Fibroblast of upper back skin (primary cell): ENCODE data around the gene MAP1B.
"Not testable (repeated sequence)": the region's sequence is repeated elsewhere in the genome, so short reads cannot be mapped to it uniquely, and the experiment has no call there.

Experiments used
- DNase-seq: peaks from one replicate; pipeline ENCODE4 v3.0.0-alpha.2; 2013

The MAP1B gene

DNA sequence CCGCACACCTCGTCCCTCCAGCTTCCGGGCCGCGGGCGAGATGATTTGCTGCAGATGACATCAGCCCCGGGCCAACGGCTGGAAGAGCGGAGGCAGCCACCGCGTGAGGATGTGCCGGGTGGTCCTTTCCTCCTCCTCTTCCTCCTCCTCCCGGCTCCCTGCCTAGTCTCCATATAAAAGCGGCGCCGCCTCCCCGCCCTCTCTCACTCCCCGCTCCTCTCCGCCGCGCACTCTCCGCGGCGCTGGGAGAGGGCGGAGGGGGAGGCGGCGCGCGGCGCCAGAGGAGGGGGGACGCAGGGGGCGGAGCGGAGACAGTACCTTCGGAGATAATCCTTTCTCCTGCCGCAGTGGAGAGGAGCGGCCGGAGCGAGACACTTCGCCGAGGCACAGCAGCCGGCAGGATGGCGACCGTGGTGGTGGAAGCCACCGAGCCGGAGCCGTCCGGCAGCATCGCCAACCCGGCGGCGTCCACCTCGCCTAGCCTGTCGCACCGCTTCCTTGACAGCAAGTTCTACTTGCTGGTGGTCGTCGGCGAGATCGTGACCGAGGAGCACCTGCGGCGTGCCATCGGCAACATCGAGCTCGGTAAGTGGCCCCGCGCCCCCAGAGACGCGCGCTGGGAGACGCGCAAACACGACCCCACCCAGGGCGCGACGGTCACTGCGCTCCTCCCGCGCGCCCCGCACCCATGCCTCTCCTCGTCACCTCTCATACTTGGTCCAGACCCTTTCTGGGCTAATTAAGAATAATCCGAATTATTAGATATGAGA lies at the start of gene MAP1B:
Gene MAP1B (plus strand): TSS at position 345 of the 770 bp plus-strand sequence. CDS start 57 bp downstream, at position 402.
- peak; percentile 85 for DNase-seq

- no peak for DNase-seq
These were observed 49.5 kb upstream of the MAP1B start for GRCh38 chr5:72057816-72058215.

DNA sequence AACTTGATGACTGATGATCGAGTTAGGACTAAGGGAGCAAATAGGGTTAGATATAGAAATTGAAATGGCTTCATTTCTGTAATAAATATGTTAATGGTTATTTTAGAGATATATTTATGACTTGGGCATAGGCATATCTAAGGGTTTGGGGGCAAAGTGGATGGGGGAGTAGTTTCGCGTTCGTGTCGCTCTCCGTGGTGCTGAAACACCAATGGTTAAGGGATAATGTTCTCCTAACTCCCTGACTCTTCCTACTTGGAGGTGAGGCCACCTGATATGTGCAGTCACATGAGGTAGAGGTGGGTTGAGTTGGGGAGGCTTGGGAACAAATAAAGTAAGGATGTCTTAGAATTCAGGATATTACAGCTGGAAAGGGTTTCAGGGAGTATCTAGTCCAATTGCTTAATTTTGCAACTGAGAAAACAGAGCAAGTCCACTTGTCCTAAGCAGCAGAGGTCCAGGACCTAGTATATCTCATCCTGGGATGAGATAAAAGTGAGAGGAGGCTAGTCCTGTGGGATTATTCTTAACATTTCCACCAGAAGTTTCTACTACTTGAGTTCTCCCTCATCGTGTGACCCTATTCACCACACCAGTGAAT lies 44.0 kb upstream of the MAP1B start:
- DNase-seq = peak; percentile 46

- DNase-seq = no peak
These were observed 42.3 kb upstream of the MAP1B start for GRCh38 chr5:72064801-72065570.

DNA sequence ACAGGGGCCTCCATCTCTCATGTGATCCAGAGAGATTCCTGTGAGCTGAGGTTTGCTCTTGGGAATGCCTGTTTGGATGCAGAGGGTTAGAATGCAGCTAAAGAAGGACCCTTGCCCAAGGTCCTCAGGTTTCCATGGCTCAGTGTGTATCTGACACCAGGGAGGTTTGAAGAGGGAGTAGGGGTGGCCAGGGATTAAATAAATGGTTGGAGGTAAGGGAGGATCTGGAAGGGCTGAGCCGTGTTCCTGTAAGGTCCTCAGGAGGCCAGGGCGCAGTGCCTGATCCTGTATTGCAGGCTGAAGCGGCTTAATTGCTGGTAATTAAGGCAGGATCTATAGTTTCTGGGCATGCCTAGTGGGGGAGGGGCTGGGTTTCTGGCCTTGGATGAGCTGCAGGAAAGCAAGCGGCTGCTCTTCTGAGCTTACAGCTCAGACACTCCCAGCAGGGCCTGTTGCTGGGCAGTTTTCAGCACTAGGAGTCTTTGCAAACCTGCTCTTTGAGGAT lies 41.5 kb upstream of the MAP1B start:
- DNase-seq = peak; percentile 52

- peak; percentile 94 for DNase-seq
These were observed 40.6 kb upstream of the MAP1B start for GRCh38 chr5:72066705-72067107.

DNA sequence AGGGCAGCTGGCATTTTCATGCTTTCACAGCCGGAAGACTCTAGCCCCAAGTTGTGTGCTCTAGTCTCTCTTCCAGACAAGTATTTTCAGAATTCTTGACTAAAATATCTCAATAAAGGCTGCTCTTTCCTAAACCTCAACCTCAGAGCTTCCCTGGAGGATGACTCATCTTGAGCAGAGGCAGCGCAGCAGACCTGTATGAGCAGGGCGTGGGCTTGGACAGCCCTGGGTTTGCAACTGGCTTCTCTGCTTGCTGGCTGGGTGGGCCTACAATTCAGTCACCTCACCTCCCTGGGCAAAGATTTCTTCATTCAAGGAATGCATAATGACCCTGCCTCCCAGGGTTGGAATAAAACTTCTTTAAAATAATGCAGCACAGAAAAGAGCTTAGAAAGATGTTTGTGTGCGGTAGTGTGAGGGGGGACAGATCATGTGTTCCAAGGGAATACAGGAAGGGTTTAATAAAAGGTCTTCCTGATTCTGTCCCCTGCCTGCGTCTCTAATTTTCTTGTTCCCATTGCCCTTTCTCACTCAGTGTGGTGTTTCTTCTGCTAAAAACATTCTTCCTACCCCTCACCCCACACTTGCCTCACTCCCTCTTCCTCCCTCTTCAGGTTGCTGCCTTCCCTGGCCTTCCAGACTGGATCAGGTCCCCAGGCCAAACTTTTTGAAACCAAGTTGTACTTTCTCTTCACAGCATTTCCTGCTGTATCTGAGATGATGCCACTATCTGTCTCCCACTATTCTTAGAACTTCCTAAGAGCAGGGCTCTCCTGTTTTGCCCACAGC lies 39.4 kb upstream of the MAP1B start:
- peak; percentile 97 for DNase-seq

DNA sequence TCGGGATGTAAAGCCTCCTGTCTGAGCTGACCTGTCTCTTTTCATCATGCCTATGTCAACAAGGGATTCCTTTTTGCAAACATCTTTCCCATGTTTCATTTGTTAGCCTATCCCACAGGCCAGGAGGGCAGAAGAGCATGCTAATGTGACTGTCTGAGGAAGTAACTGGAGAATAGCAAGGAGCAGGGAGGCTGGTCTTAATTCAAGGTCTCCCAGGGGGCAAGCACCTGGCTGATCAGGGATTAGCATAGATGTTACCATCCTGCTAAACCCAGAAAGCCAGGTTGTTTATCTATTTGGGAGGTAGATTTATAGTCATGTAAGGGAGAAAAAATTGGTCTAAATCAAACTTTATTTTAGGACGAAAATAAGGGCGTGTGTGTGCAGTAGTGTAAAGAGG lies 36.7 kb upstream of the MAP1B start:
- DNase-seq = no peak

DNA sequence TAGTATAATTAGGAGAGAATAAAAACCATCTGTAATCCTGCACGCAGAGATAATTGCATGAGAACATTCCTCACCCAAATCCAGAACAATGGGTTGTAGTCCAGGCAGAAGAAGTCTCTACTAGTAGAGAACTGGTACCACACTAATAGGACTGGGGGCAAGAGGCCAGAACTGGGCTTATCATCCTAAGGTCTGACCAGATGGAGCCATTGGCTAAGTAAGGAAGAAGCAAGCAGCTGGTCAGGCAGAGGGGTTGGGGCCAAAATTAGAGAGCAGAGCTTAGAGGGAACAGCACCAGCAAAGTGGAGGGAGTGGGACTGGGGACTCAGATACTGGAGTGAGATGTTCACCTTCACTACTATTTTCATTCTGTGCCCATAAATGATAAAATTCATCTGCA lies 35.4 kb upstream of the MAP1B start:
- no peak for DNase-seq

DNA sequence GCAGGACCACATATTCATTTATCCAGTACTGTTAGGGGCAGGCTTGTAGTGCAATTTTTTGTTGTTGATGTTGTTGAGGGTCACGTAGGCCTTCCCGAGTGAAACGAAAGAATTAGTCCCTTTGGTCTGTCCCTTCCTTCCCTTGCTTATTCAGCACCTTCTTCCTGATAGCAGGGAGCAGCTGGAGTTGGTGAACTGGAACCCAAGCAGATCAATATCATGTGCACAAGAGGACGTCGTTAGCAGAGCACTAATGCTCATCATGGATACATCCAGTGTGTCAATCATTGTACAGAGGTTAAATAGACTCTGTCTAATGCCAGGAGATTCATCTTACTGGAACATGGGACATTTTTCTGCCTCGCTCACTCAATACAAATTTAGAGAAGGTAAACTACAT lies 33.0 kb upstream of the MAP1B start:
- DNase-seq = no peak

- no peak for DNase-seq
These were observed 31.8 kb upstream of the MAP1B start for GRCh38 chr5:72075461-72075860.

DNA sequence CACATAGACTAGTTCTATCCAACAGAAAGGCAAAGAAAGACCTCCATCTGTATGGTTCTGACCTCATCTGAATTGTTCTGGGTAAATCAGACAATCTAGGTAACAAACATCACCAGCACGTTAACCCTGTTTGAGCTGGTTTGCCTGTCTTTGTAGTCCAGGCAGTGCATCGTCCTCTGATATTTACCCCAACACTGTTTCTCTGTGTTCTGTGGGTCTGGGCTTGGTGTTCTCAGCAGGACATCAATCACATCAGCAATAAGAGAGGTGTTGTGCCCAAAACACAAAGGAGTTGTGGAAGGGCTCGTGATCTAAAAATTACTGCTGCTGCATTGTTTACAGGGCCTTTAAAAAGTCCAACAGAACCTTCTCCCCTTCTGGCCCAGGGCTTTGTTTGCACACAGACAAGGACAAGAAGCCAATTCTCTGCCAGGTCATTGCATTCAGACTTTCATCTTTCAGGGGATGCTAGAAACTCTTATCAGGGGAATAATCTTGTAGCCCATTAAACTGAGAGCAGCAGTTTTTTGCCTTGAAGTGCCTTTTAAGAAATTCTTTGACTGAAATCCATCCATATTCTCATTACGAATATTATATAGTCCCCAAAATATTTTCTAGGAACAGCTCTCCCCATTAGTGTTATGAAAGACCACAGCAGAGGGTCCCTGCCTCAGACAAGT lies 30.5 kb upstream of the MAP1B start:
- no peak for DNase-seq

- no peak for DNase-seq
These were observed 29.9 kb upstream of the MAP1B start for GRCh38 chr5:72077390-72077789.

GRCh38 chr5:72079288-72079687 lies 28.0 kb upstream of the MAP1B start:
- peak; percentile 4 for DNase-seq

DNA sequence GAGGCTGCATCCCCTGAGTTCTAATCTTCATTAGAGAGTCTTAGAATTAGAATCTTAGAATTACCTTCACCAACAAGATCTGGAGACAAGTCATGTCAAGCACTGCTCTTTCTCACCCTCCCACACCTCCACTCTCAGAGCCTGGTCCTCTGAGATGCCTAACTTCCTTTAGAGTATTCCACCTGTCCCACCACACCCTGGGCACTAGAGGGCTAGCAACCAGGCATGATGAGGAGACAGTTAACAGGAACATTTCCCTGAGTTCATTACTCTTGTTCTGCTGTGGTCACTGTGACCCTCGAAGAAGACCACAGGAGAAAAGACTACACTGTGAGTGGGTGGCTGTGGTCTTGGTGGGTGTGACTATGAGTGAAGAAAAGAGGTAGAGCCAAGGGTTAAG lies 25.2 kb upstream of the MAP1B start:
- no peak for DNase-seq

- no peak for DNase-seq
These were observed 22.4 kb upstream of the MAP1B start for GRCh38 chr5:72084876-72085275.

DNA sequence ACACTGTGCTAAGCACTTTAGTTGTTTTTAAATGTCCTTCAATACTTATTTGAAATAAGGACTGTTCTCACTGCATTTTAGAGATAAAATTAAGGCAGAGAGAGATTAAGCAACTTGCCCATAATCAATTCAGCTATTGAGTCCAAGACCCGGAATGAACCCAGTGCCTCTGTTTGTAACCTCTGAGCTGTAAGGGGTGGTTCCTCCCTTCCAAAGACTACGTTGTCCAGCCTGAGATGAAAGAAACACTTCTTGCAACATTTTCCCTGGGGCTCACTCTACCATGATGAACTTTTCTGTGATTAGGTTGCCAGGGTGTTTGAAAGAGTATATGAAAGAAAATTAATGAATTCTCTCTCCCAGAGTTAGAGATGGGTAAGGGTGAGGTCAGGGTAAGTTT lies 22.0 kb upstream of the MAP1B start:
- DNase-seq = no peak

GRCh38 chr5:72089713-72090112 lies 17.6 kb upstream of the MAP1B start:
- DNase-seq = not testable (repeated sequence)

DNA sequence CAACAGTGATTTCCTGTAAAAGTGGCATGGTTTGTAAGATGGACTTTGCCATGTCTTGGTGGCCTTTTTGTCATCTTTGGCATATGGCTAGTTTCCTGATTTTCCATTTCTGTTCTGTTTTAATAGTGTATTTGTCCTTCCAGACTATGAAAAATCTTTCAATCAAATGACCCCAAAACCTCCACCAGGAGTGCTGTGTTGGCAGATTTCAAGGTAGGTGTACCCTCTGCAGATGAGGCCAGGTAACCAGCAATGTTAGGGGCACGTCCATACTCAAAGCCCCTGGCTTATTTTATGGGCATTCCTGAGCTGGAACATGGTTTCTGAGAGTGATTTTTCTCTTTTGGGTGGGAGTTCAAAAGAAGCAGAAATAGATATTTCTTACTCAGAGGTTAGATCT lies 15.2 kb upstream of the MAP1B start:
- DNase-seq = no peak

DNA sequence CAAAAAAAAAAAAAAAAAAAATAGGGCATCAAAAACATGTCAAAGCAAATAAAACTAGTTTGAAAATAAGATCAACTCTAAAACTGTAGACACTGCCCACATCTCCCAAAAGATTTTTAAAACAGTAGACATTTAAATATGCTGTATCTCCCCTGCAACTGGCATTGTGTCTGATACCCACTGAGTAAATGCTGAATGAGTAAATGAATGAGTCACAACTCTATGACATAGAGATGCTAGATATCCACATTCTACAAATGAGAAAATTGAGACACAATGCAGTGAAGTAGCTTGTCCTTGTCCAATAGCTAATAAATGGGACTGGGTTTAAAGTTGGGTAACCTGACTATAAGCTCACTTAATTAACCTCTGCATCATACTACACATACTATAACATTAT lies 14.1 kb upstream of the MAP1B start:
- no peak for DNase-seq

DNA sequence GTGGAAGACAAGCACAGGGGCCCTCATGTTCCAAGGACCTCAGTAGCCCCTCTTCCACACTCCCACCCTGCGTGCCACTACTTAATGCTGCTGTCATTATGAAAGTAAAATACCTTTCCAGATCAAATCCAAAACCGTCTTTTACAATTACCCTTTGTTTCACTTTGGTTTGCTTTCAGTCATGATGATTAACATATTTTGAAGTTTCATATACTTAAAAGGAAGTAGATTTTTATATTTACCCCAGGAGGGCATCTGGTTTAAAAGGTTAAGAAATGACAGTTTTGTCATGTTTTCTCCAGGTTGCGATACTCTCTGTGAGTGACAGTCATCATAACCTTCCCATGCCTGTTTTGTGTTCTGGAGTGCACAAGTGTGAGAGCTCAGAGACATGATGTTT lies 13.5 kb upstream of the MAP1B start:
- DNase-seq = no peak

DNA sequence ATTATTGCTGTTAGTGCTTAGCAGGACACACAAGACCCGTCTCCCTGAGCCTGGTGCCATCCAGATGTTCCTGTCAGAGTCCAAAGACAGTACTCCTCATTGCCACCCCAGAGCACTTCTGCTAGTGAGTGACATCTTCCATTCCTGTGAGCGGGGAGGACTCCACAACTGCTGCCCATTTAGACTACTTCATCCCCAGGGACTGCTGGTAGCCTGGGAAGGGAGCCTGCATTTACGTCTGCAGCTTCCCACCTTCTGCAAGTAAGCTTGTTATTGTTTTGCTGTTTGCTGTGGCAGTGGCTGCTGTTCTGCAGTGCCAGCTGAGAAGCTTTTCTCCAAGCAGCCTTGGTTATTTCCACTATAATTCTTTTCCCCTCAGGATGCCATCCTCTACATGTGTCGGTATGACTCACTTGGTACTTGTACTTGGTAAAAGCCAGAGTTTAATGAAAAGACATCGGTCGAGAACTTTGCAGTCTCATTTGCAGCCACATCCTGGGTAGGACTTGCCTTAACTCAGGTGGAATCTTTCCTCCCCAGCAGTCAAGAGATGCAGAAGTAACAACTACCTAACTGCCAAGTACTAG lies 10.6 kb upstream of the MAP1B start:
- DNase-seq = no peak
